Kasumi-1 (cell line): ENCODE results near the gene PCSK4.
"Not testable (repeated sequence)": the region's sequence is repeated elsewhere in the genome, so short reads cannot be mapped to it uniquely, and the experiment has no call there.

Experiments
- DNase-seq, 2 experiments: peaks; one replicate each; lab custom pipeline; 2025; lab: John Stamatoyannopoulos, UW

PCSK4 gene

GRCh38 chr19:1453525-1454364 is 36.4 kb downstream of the PCSK4 start:
- no peak for DNase-seq

DNA sequence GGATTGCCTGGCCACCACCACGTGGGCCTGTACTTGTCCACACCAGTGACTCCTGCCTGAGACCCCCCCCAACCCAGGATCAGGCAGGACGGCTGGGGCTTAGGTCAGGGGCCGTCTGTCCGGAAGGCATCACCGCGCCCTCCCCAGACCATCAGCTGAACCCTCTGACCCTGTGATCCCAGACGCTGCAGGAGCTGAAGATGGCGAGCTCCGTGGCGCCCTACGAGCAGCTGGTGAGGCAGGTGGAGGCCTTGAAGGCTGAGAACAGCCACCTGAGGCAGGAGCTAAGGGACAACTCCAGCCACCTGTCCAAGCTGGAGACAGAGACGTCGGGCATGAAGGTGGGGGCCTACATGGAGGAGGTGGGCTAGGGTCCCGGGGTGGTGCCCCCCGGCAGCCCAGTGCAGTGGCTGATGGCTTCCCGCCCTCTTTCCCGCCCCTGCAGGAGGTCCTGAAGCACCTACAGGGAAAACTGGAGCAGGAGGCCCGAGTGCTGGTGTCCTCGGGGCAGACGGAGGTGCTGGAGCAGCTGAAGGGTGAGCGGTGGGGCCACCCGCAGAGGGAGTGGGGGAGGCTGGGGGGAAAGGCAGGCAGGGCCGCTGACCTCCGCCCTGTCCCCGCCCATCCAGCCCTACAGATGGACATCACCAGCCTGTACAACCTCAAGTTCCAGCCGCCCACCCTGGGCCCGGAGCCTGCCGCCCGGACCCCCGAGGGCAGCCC is 37.2 kb downstream of the PCSK4 start:
- DNase-seq, result no peak

GRCh38 chr19:1451916-1452801 is 38.0 kb downstream of the PCSK4 start:
- DNase-seq, result no peak

DNA sequence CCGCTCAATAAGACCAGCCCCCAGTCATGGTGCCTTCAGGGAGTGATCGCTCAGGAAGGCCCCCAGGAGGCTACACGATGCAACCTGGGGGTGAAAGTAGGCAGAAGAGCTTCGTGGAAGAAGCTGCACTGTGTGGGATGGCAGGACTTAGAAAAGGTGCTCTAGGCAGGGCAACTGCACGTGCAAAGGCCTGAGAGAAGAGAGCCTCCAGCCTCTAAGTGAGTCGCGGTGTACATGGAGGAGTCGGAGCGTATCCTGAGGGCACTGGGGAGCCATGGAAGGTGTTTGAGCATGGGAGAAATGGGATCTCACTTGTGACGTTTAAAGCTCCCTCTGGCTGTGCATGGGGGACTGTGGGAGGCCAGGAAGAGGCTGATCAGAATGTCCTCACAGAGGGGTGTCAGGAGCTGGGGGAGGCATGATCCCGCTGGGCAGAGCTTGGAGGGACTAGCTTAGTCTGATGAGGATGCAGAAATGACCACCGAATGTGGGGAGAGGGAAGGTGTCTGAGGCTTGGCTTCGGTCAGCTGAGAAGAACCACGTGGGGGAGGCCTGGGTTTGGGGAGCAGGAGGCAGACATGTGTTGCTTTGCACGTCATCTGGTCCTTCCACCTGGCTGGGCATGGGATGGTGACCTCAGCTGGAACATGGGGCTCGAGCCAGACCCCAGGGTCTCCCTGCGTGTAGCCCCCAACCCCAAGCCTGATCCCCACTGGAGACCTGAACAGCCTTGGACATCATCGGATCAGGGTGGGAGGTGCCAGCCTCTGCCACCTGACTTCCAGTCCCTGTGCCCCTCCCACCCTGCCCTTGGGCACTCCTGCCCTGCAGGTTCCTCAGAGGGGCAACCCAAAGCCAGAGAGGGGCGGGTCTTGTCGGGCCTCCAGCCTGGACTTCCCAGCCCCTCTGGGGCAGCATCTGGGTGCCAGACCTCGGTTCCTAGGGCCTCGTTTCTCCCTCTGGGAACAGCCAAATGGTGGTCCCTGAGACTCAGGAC is 39.1 kb downstream of the PCSK4 start:
- DNase-seq, result no peak

DNA sequence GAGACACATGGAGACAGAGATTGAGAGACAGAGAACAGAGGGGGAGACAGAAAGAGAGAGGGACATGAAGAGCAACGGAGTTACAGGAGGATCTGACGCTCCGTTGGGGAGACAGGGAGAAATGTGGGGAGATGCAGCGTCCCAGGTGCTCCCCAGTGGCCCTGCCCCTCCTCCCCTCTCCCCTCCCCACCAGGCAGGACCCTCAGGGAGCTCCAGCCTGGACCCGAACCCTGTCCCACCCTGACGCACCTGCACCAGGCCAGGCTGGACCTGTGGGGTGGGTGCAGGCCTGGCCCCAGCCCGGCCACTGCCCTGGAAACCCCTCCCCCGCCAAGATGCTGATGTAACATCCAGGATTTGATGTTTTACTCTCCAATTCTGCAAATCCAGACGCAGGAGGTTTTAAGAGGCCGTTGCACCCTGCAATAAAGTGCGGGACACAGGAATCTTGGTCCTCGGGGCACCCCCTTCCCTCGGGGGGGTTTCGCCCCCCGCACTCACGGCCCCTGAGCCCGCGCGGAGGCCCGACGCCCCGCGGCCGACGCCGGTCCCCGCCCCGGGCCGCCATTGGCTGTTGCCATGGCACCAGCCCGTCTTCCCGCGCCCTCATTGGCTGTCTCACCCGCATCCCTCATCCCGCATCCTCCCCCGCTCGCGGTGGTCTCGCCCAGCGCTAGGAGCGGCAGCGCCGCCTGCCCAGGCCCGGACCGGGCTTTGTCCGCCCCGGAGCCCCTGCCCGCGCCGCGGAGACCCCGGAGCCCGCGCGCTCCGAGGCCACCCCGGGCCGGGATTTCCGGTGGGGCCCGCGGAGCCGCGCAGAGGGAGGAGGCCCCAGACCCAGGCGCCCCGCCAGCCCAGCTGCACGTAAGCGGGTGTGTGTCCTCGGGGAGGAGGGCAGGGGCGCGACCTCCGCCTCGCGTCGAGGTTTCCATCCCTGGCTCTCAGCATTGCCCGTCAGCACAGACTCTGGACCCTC is 40.4 kb downstream of the PCSK4 start, which contains the start of gene APC2:
Gene APC2 (plus strand): TSS at position 655 of the 976 bp plus-strand sequence. CDS start 2,881 bp downstream, outside the sequence.
- DNase-seq, result peak in 1 of 2 experiments; percentile 25

DNA sequence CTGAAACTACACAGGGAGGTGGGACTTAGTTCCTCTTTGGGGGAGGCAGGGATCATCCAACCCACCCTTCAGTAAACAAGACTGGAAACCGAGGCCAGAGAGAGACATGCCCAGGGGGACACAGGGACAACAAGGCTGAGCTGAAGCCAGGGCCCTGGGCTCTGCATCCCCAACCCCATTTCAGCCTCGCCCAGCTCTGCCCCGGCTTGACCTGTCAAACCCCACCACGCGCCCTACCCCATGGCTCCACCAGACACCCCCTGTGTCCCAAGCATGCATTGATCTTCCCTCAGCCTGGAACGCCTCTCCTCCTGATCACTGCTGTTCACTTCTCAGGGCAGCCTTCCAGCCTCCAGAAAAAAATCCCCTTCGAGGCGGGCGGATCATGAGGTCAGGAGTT is 42.2 kb downstream of the PCSK4 start:
- no peak for DNase-seq

DNA sequence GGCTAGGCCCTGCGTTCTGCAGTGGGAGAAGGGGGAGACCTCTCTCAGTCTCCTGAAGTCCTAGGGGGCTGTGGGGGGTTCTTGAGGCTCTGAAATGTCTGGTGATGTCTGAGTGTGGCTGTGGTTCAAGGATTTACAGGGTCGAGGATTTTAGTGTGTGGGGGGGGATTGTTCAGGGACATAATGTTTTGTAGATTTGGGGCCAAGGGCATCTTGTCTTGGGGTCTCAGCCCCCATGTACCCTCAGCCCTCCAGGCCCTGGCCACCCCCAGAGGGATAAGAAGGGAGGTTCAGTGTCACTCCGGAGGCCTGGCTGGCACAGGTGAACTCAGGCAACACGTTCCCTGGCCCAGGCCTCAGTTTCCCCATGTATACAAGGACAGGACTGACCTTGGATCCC is 42.6 kb downstream of the PCSK4 start:
- DNase-seq, result no peak

DNA sequence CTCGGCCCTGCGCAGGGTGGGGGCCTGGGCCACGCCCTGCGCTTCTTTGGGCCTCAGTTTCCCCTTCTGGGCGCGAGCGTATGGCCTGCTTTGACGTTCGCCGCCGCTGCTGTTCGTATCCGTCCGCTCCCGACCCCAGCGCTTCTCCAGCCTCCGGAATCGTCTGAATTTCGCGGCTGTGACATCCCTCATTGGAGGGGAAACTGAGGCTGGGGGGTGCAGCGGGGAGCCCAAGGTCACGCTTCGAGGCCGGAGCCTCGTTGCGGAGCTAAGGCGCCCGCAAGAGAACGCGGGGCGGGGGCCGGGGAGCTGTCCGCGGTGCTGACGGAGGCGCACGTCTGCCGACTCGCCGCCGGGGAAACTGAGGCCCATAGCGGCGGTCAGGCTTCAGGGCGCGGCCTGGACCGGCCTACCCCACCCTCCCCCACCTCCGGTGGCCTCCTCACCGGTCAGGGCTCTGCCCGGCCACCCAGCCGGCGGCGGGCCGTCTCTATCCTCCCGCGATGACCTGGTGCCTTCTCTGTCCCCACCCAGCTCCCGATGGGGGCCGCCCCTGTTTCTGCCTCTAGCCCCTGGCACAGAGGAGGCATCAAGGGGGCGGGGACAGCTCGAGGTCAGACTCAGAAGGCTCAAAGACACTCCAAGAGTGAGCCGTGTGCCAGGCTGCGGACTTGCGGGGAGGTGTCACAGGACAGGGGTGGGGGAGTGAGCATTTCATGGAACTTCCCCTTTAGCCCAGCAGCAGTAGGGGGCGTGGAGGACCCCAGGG is 43.3 kb downstream of the PCSK4 start:
- DNase-seq, result no peak

- no peak for DNase-seq
These were observed 44.0 kb downstream of the PCSK4 start for GRCh38 chr19:1445932-1446712.

DNA sequence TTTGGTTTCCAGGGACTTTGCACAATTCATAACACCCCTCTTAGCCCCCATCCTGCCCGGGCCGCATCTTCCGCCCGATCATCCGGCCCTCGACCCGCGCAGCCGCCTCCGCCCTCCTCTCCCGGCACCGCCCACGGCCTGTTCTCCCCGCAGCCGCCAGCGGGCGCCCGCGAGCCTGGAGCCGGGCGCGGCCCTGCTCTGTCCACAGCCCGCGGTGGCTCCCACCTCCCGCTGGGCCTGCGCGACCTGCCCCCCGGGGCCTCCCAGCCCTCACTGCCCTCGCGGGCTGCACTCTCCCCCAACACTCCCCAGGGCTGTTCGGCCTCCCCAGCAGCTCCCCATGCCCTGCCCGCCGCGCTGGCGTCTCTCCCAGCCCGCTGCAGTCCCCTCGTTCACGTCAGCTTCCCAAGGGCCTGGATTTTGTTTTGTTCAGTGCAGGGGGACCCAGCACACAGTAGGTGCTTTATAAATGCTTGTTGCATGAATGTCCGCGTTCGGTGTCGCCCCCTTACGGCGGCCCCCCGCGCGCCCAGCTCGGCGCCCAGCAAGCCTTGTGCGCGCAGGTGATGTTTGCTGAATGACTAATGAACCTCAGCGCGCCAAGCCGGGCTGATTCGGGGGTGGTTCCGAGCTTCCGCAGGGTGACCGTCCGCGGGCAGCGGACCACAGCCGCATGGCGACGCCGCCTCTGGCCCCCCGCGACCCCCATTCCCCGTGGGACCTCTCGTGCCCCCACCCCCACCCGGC is 44.8 kb downstream of the PCSK4 start:
- DNase-seq, result peak; percentile 59 to 65

GRCh38 chr19:1441677-1442438 is 48.3 kb downstream of the PCSK4 start:
- DNase-seq, result no peak

DNA sequence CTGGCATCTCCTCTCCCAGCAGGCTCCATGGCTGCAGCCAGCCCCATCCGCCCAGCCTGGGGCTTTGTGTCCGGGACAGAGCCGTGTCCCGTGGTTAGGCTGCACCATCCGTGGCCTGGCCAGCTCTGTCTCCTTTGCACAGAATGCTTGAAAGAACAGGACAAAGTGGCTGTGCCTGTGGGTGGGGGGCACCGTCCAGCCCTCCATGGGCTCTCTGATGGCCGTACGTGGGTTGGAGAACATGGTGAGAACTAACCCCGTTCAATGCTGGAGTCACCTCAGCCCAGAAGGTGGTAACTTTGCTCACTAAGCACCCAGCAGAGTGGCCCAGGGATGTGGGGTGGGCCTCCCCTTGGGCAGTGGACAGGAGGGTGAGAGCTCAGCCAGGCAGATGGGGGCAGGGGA is 49.1 kb downstream of the PCSK4 start:
- DNase-seq, result no peak

- no peak for DNase-seq
These were observed 49.7 kb downstream of the PCSK4 start for GRCh38 chr19:1440418-1440801.

GRCh38 chr19:1439525-1440417 is 50.4 kb downstream of the PCSK4 start:
- DNase-seq, result not testable (repeated sequence)

- no peak for DNase-seq
These were observed 51.2 kb downstream of the PCSK4 start for GRCh38 chr19:1438933-1439354.
